Measurements from ENCODE around the gene GPR68. TPM values are rescaled to one million over a fixed set of nuclear protein-coding genes. Genes with fewer than 3 reads are reported as not detected.

Gene GPR68
- total and polyA plus RNA-seq, 2 of the 4 experiments (the other 2 are of a cell fraction) = 0.72 to 0.94 TPM

DNA sequence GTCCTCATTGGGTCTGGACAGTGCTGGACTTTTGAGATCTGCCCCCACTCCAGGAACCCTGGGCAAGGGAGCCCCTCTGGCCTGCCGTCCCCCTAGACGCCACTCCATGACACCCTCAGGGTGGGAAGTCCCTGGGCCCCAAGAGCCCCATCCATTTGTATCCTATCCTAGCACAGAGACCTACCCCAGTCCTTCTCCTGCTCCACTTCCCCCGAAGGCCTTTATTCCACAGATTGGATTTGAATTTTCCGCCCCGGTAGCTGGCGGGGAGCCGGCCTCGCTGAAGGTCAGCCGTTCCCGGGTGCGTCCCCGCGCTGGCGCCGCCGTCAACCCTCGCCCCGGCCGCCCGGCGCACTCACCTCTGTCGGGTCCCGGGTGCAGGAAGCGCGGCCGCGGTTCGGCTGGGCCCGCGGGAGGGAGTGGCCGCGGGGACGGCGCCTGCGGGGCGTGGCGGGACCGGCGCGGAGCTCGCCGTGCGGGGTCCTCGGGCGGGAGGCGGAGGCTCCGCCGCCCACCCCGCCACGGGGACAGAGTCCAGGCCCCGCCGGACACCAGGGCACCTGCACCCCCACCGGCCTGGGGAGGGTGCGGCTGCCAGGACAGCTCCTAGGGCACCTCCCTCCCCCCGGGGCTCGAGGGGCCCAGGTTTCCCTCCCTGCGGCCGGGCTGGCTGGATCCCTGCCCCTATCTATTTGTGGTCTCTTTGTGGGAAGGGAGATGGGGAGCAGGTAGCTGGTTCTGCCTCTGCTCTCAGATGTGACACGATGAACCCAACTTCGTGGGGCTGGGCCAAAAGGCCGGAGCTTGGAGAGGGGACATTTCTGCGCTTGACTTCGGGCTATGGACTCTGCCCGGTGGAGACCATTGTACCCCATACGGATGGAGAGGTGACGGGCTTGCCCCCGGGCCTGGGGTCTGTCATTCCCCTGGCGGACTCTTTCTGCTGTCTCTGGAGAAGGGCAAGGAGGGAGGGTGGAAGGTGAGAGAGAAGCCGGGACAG, 19.9 kb upstream of the GPR68 start:
- Histone ChIP-seq H3K4me3 (ENCODE audit: insufficient read depth, low read depth, low read length) (peak overlapping the region; percentile 19; the same call in 1 of the 2 replicates), H3K79me1 (ENCODE audit: low read depth in 1 of 2, low read length in 2 of 2) (no peaks in the 10 kb centered on the region), H2AK5ac (ENCODE audit: low read depth, low read length) (no peak overlapping the region; the same call in 1 of the 2 replicates), H2BK5ac (ENCODE audit: low read depth, low read length, poor library complexity, severe bottlenecking) (no peak overlapping the region), H4K8ac (ENCODE audit: low read depth in 2 of 2, low read length in 2 of 2) (no peak overlapping the region), H3K9me1 (ENCODE audit: insufficient read depth, low read length) (no peaks in the 10 kb centered on the region), H3K9me3 (ENCODE audit: control insufficient read depth, insufficient read depth, low read length) (peaks cover 3% of the 10 kb centered on the region; the same call in 1 of the 2 replicates), H3K4me1 (ENCODE audit: control insufficient read depth, insufficient read depth, low read length) (no peaks in the 10 kb centered on the region; the same call in 1 of the 2 replicates), H2BK20ac (ENCODE audit: low read depth, low read length) (no peak overlapping the region), H4K91ac (ENCODE audit: insufficient read depth, low read depth, low read length) (no peak overlapping the region), H2AFZ (replicated peaks; ENCODE audit: low read length, poor library complexity) (peak overlapping the region; percentile 82), H2AK9ac (replicated peaks; ENCODE audit: low read depth, low read length, poor library complexity) (no peak overlapping the region), H3K14ac (replicated peaks; ENCODE audit: low read depth, low read length) (no peak overlapping the region), H3K4me2 (ENCODE audit: low read depth, low read length) (peak overlapping the region; percentile 53; the same call in 1 of the 2 replicates), H3K36me3 (ENCODE audit: control insufficient read depth, insufficient read depth, low read length) (no peaks in the 10 kb centered on the region), H3K56ac (ENCODE audit: extremely low read depth, insufficient read depth, low read length) (no peak overlapping the region), H2BK15ac (ENCODE audit: low read depth, low read length) (no peak overlapping the region), H3K9ac (ENCODE audit: low read depth, low read length) (no peak overlapping the region), H4K5ac (ENCODE audit: low read depth, low read length) (no peak overlapping the region), H3K23ac (ENCODE audit: low read depth, low read length) (no peak overlapping the region), H3K18ac (ENCODE audit: low read depth, low read length) (no peak overlapping the region), H4K20me1 (ENCODE audit: insufficient read depth, low read length) (no peaks in the 10 kb centered on the region), H3K4ac (ENCODE audit: low read depth, low read length) (no peak overlapping the region), H3K27me3 (ENCODE audit: control insufficient read depth, insufficient read depth, low read length) (peaks cover 33% of the 10 kb centered on the region), H2BK120ac (ENCODE audit: low read depth, low read length) (no peak overlapping the region), H3K27ac (ENCODE audit: insufficient read depth, low read length) (no peak overlapping the region)
- intact Hi-C loops (cut with micrococcal nuclease) (no loop called here), dilution Hi-C loops (cut with HindIII; ENCODE audit: low sequenced_read_pairs, unreplicated experiment) (no loop called here), in situ Hi-C loops (cut with MboI; ENCODE audit: low sequenced_read_pairs) (no loop called here)
- peak; percentile 65 for ATAC-seq (ENCODE audit: low read depth)
- ChIA-PET POLR2A (ENCODE audit: unreplicated experiment) (no interaction called here), CTCF (interaction anchor here (0.6 kb wide), 1 partner anchor 1980 kb away, joined by 3 read pairs; no protein-coding TSS in a partner anchor)
- WGBS, 2 experiments (ENCODE audit: extremely low coverage in 2 of 2, insufficient read length in 1 of 2) = 18% methylated on average over 29 of the region's 69 CpGs; no CpG with 5 or more reads in 1 of the 2 experiments
- no peak for DNase-seq
- TF ChIP-seq RAD21 (IDR thresholded peaks at IDR 0.05; ENCODE audit: low read length) (no peak), SMC3 (IDR thresholded peaks at IDR 0.05; ENCODE audit: low read depth, low read length) (no peak), RFX5 (IDR thresholded peaks at IDR 0.05; ENCODE audit: low read depth, low read length) (no peak), USF2 (IDR thresholded peaks at IDR 0.05; ENCODE audit: low read depth, low read length) (no peak)
- no TSS peak for BruUV-seq (replicated peaks)

Measured in IMR-90 (cell line).